Body of pancreas (tissue), 4 donors: ENCODE measurements around the gene UQCR10.

ENCODE experiments used
- CTCF ChIP-seq, 7 experiments: fragments of 450-650 bp in 4 of 7; fragments of 200-600 bp in 3 of 7; sonication (generic) in 3 of 7; IDR thresholded peaks; one replicate each; pipeline ENCODE4 v1.5.1; 2016 to 2019; ENCODE audit warnings: antibody characterized with exemption in 7 of 7
- POLR2A ChIP-seq, 3 donors: fragments of 450-650 bp; IDR thresholded peaks; one replicate each; pipeline ENCODE4 v1.6.1; 2016; ENCODE audit warnings: antibody characterized with exemption in 3 of 3, mild to moderate bottlenecking in 2 of 3

GRCh38 chr22:29755889-29756288, 11.3 kb upstream of the UQCR10 start:
- TF ChIP-seq CTCF (IDR thresholded peaks at IDR 0.05) (no peak), POLR2A (IDR thresholded peaks at IDR 0.05) (no peak)
